GM12878 (cell line): Measurements from ENCODE around the gene NECAB2. TPM values are rescaled to one million over a fixed set of nuclear protein-coding genes. Genes with fewer than 3 reads are reported as not detected.

Experiments
- ATAC-seq: fragments of 200-7000 bp; cut with Tn5 transposase; 3 replicates; pipeline ENCODE4 v1.9.1; 2020; ENCODE audit warnings: mild to moderate bottlenecking, moderate library complexity
- BruUV-seq: library from RNA; stranded (reverse); fragments of 400-500 nt; replicated peaks from 2 replicates; lab custom pipeline; 2021; lab: Mats Ljungman, UMichigan
- CTCF ChIA-PET: fragments of 300-600 bp; sonication (Branson Sonifier 250); formaldehyde crosslinking; extraction: SDS; loops from one replicate; lab custom pipeline; 2021; ENCODE audit warnings: inconsistent platforms; lab: Yijun Ruan, JAX
- POLR2A ChIA-PET: fragments of 350-600 bp; formaldehyde crosslinking; extraction: SDS; loops from one replicate; lab custom pipeline; 2021; ENCODE audit warnings: inconsistent platforms; lab: Charles Lee
- RAD21 ChIA-PET: fragments of 300-600 bp; sonication (Branson Sonifier 250); formaldehyde crosslinking; loops from one replicate; lab custom pipeline; 2023; ENCODE audit warnings: antibody characterized with exemption; ENCODE audit not compliant: unreplicated experiment; lab: Charles Lee
- SMC1A ChIA-PET: fragments of 300-600 bp; sonication (Branson Sonifier 250); formaldehyde crosslinking; loops from one replicate; lab custom pipeline; 2023; ENCODE audit not compliant: unreplicated experiment, uncharacterized antibody; lab: Charles Lee
- DNase-seq: peaks from one replicate; pipeline ENCODE4 v3.0.0-alpha.2; 2011; ENCODE audit warnings: low read depth, low spot score
- FAIRE-seq: peaks from 3 replicates; lab custom pipeline; 2011; peaks lifted over from hg19 to GRCh38; lab: Jason Lieb, UNC
- H2AFZ ChIP-seq: 2 replicates; pipeline ENCODE4 v1.6.0; 2011; ENCODE audit warnings: low read depth, low read length, control low read depth; ENCODE audit not compliant: control insufficient read depth
- H3K27ac ChIP-seq: 2 replicates; pipeline ENCODE4 v1.5.1; 2011; ENCODE audit warnings: control low read depth; ENCODE audit not compliant: control insufficient read depth, insufficient read depth
- H3K27me3 ChIP-seq, 2 experiments: replicated peaks in 1 of 2; 2 replicates each; pipeline versions ENCODE4 v1.6.0 to v1.6.1; 2011; ENCODE audit warnings: low read length in 1 of 2; ENCODE audit not compliant: control insufficient read depth in 2 of 2, insufficient read depth in 2 of 2
- H3K36me3 ChIP-seq, 2 experiments: 2 replicates each; pipeline ENCODE4 v1.5.1; 2011; ENCODE audit warnings: low read length in 1 of 2; ENCODE audit not compliant: control insufficient read depth in 2 of 2, insufficient read depth in 2 of 2
- H3K4me1 ChIP-seq: 2 replicates; pipeline ENCODE4 v1.6.1; 2011; ENCODE audit warnings: mild to moderate bottlenecking, low read length, moderate library complexity, mixed read lengths; ENCODE audit not compliant: control insufficient read depth, insufficient read depth
- H3K4me2 ChIP-seq: 2 replicates; pipeline ENCODE4 v1.6.0; 2011; ENCODE audit warnings: control low read depth; ENCODE audit not compliant: control insufficient read depth, insufficient read depth
- H3K4me3 ChIP-seq: fragments of 200-600 bp; sonication (generic); 2 replicates; pipeline ENCODE4 v1.5.1; 2016
- H3K79me2 ChIP-seq: 2 replicates; pipeline ENCODE4 v1.6.0; 2011; ENCODE audit warnings: low read length; ENCODE audit not compliant: control insufficient read depth, insufficient read depth
- H3K9ac ChIP-seq: 2 replicates; pipeline ENCODE4 v1.8.0; 2011; ENCODE audit warnings: low read length, control low read depth, mixed read lengths; ENCODE audit not compliant: control insufficient read depth, insufficient read depth
- H3K9me3 ChIP-seq: replicated peaks from 3 replicates; pipeline ENCODE4 v1.5.1; 2011; ENCODE audit warnings: mild to moderate bottlenecking, low read length; ENCODE audit not compliant: control insufficient read depth, insufficient read depth
- H4K20me1 ChIP-seq: 2 replicates; pipeline ENCODE4 v1.6.0; 2011; ENCODE audit not compliant: control insufficient read depth, insufficient read depth
- BCL11A ChIP-seq: IDR thresholded peaks from 2 replicates; pipeline ENCODE4 v1.6.1; 2011; ENCODE audit warnings: low read depth, low read length
- CBX3 ChIP-seq: fragments of 200-600 bp; sonication (generic); IDR thresholded peaks from 2 replicates; pipeline ENCODE4 v1.6.1; 2016; ENCODE audit warnings: low read depth, borderline replicate concordance
- CHD1 ChIP-seq: IDR thresholded peaks from 2 replicates; pipeline ENCODE4 v1.6.1; 2012; ENCODE audit warnings: low read depth, low read length, improper control_type of control experiment
- IRF3 ChIP-seq: fragments of 450-650 bp; IDR thresholded peaks from 2 replicates; pipeline ENCODE4 v1.6.1; 2014; ENCODE audit warnings: mild to moderate bottlenecking
- MEF2A ChIP-seq: IDR thresholded peaks from 2 replicates; pipeline ENCODE4 v1.6.1; 2011; ENCODE audit warnings: low read depth, mild to moderate bottlenecking, low read length, moderate library complexity; ENCODE audit not compliant: insufficient read depth
- MEF2B ChIP-seq: fragments of 450-650 bp; IDR thresholded peaks from 2 replicates; pipeline ENCODE4 v1.6.1; 2018; ENCODE audit warnings: mild to moderate bottlenecking, moderate library complexity; ENCODE audit not compliant: partially characterized antibody, poor library complexity, severe bottlenecking
- PML ChIP-seq: IDR thresholded peaks from 2 replicates; pipeline ENCODE4 v1.6.1; 2012; ENCODE audit warnings: low read length, inconsistent platforms
- POLR2AphosphoS5 ChIP-seq: IDR thresholded peaks from 2 replicates; pipeline ENCODE4 v1.6.1; 2011; ENCODE audit warnings: mild to moderate bottlenecking, low read length, inconsistent platforms
- TBL1XR1 ChIP-seq: IDR thresholded peaks from 2 replicates; pipeline ENCODE4 v1.6.1; 2012; ENCODE audit warnings: low read depth, low read length, improper control_type of control experiment
- TCF7 ChIP-seq: IDR thresholded peaks from 2 replicates; pipeline ENCODE4 v1.6.1; 2014; ENCODE audit warnings: antibody characterized with exemption, borderline replicate concordance
- ZBTB33 ChIP-seq: fragments of 450-650 bp; IDR thresholded peaks from 2 replicates; pipeline ENCODE4 v1.6.1; 2017; ENCODE audit warnings: mild to moderate bottlenecking
- WGBS: methylation state at CpG from one replicate; pipeline ENCODE4 v1.1.6; 2016; ENCODE audit warnings: low lambda C conversion rate; ENCODE audit not compliant: insufficient replicate concordance, insufficient coverage; ENCODE audit errors: missing lambda C conversion rate; 5-methylcytosine and 5-hydroxymethylcytosine counted together
- in situ Hi-C: fragments of 300-500 bp; cut with MboI; formaldehyde crosslinking; loops from 9 replicates; pipeline ENCODE4 v1.14.3; 2018; ENCODE audit warnings: mixed read lengths
- intact Hi-C: fragments of 100-400 bp; cut with micrococcal nuclease; formaldehyde crosslinking; loops from one replicate; pipeline ENCODE4 v1.14.2; 2022; ENCODE audit not compliant: unreplicated experiment
- polyA plus RNA-seq, 11 experiments: library from polyadenylated mRNA; depleted of rRNA in 4 of 11; unstranded in 6 of 11; stranded (reverse) in 5 of 11; fragments of >200 nt; fragmentation: Nextera tagmentation in 4 of 11; fragmentation: Illumina TruSeq in 1 of 11; extraction: Ambion mirVana in 4 of 11; extraction: Trizol in 1 of 11; gene quantifications; 1 replicate in 1 of 11; 2 replicates in 10 of 11; pipeline versions ENCODE4 v1.2.1 to v1.2.3, GENCODE V29; 2011 to 2016; ENCODE audit warnings: inconsistent platforms in 2 of 11, missing spikeins in 2 of 11, low read depth in 1 of 11
- total RNA-seq, 4 experiments: library from RNA; depleted of rRNA in 3 of 4; stranded (reverse); fragments of >200 nt in 3 of 4; fragmentation: Illumina TruSeq in 1 of 4; extraction: Trizol in 1 of 4; gene quantifications; 2 replicates each; pipeline versions ENCODE4 v1.2.1 to v1.2.3, GENCODE V29; 2013 to 2021

NECAB2 gene
- total and polyA plus RNA-seq, 10 of the 15 experiments (the other 5 are each of a cell fraction or from before 2014, with no cell fraction given), result not detected

GRCh38 chr16:83958846-83959565, 9.0 kb upstream of the NECAB2 start:
- ChIA-PET SMC1A (no interaction called here), POLR2A (no interaction called here), RAD21 (no interaction called here), CTCF (interaction anchor here (1.2 to 1.7 kb wide), 3 partner anchors 106 to 228 kb away, joined by 4 to 13 read pairs (median 5); partner anchors contain the start of gene TAF1C)
- in situ Hi-C loops, result loop anchor here (5.0 to 10.0 kb wide), 3 partner anchors 103 to 646 kb away; no protein-coding TSS in a partner anchor
- intact Hi-C loops, result loop anchor here (5.0 to 10.0 kb wide), 3 partner anchors 228 to 546 kb away; partner anchors contain the start of genes MEAK7 and TAF1C
- no peak overlapping the region for H2AFZ ChIP-seq
- H3K4me3 ChIP-seq, result no peak overlapping the region
- FAIRE-seq (no peak), DNase-seq (no peak), ATAC-seq (no peak)
- H3K36me3 ChIP-seq, result no peaks in the 10 kb centered on the region
- no peaks in the 10 kb centered on the region for H4K20me1 ChIP-seq
- no peaks in the 10 kb centered on the region for H3K27me3 ChIP-seq
- H3K9me3 ChIP-seq, result no peaks in the 10 kb centered on the region
- H3K4me2 ChIP-seq, result no peak overlapping the region
- TF ChIP-seq CBX3, result no peak
- TF ChIP-seq TBL1XR1, result no peak
- H3K27ac ChIP-seq, result no peak overlapping the region
- H3K79me2 ChIP-seq, result no peaks in the 10 kb centered on the region
- no peak overlapping the region for H3K9ac ChIP-seq
- no TSS peak for BruUV-seq
- WGBS, result 60% methylated on average over 21 of the region's 21 CpGs
- H3K4me1 ChIP-seq, result no peaks in the 10 kb centered on the region

- H3K9me3 ChIP-seq, result no peaks in the 10 kb centered on the region
- H3K4me3 ChIP-seq, result no peak overlapping the region
- no peak overlapping the region for H3K4me2 ChIP-seq
- intact Hi-C loops, result loop anchor here (5.0 to 10.0 kb wide), 3 partner anchors 227 to 545 kb away; partner anchors contain the start of genes MEAK7 and TAF1C
- H3K4me1 ChIP-seq, result no peaks in the 10 kb centered on the region
- no peaks in the 10 kb centered on the region for H3K79me2 ChIP-seq
- H3K27me3 ChIP-seq, result no peaks in the 10 kb centered on the region
- DNase-seq, result no peak
- H2AFZ ChIP-seq, result no peak overlapping the region
- ATAC-seq, result no peak
- no peak for FAIRE-seq
- ChIA-PET RAD21 (no interaction called here), SMC1A (no interaction called here), CTCF (no interaction called here), POLR2A (no interaction called here)
- H4K20me1 ChIP-seq, result no peaks in the 10 kb centered on the region
- 30% methylated on average over 12 of the region's 12 CpGs for WGBS
- H3K9ac ChIP-seq, result no peak overlapping the region
- in situ Hi-C loops, result loop anchor here (5.0 to 10.0 kb wide), 3 partner anchors 102 to 645 kb away; no protein-coding TSS in a partner anchor
- BruUV-seq, result no TSS peak
- H3K27ac ChIP-seq, result no peak overlapping the region
- H3K36me3 ChIP-seq, result no peaks in the 10 kb centered on the region
- TF ChIP-seq MEF2A (no peak), ZBTB33 (no peak), CHD1 (no peak), POLR2AphosphoS5 (no peak), MEF2B (no peak), PML (no peak), BCL11A (no peak), IRF3 (no peak), TCF7 (no peak)
- TF ChIP-seq, all 136 proteins: peak for 0
These were observed 8.2 kb upstream of the NECAB2 start for GRCh38 chr16:83959656-83960434.
